Central memory CD4-positive, alpha-beta T cell (primary cell): ENCODE data around the gene RAMP3.
"Not testable (repeated sequence)": the region's sequence is repeated elsewhere in the genome, so short reads cannot be mapped to it uniquely, and the experiment has no call there.

Experiments
- DNase-seq: peaks from one replicate; pipeline ENCODE4 v3.0.0; 2022

The RAMP3 gene

GRCh38 chr7:45132708-45133320 lies 24.8 kb upstream of the RAMP3 start:
- DNase-seq: no peak

- DNase-seq: no peak
Observed at GRCh38 chr7:45133352-45133751, 24.2 kb upstream of the RAMP3 start.

GRCh38 chr7:45133877-45134276 lies 23.7 kb upstream of the RAMP3 start:
- no peak for DNase-seq

- DNase-seq: peak; percentile 68
Observed at GRCh38 chr7:45136106-45137060, 21.2 kb upstream of the RAMP3 start.

- DNase-seq: no peak
Observed at GRCh38 chr7:45138433-45139267, 18.9 kb upstream of the RAMP3 start.

- DNase-seq: no peak
Observed at GRCh38 chr7:45140827-45141226, 16.8 kb upstream of the RAMP3 start.

- no peak for DNase-seq
Observed at GRCh38 chr7:45143616-45144015, 14.0 kb upstream of the RAMP3 start.

- no peak for DNase-seq
Observed at GRCh38 chr7:45145881-45146280, 11.7 kb upstream of the RAMP3 start.

GRCh38 chr7:45146531-45147379 lies 10.8 kb upstream of the RAMP3 start:
- DNase-seq: no peak

GRCh38 chr7:45147858-45148652 lies 9.5 kb upstream of the RAMP3 start:
- no peak for DNase-seq

- no peak for DNase-seq
Observed at GRCh38 chr7:45148653-45148973, 9.0 kb upstream of the RAMP3 start.

- no peak for DNase-seq
Observed at GRCh38 chr7:45149606-45150005, 8.0 kb upstream of the RAMP3 start.

GRCh38 chr7:45150199-45150598 lies 7.4 kb upstream of the RAMP3 start:
- no peak for DNase-seq

GRCh38 chr7:45151131-45151684 lies 6.4 kb upstream of the RAMP3 start:
- no peak for DNase-seq

- no peak for DNase-seq
Observed at GRCh38 chr7:45151967-45152366, 5.6 kb upstream of the RAMP3 start.

GRCh38 chr7:45153233-45153632 lies 4.4 kb upstream of the RAMP3 start:
- no peak for DNase-seq

GRCh38 chr7:45153861-45154260 lies 3.7 kb upstream of the RAMP3 start:
- DNase-seq: not testable (repeated sequence)

GRCh38 chr7:45155357-45155900 lies 2.2 kb upstream of the RAMP3 start:
- no peak for DNase-seq

- DNase-seq: no peak
Observed at GRCh38 chr7:45155941-45156340, 1.6 kb upstream of the RAMP3 start.

- no peak for DNase-seq
Observed at GRCh38 chr7:45156516-45157272, 897 bp upstream of the RAMP3 start.
